GM23248 (cell line): Measurements from ENCODE around the gene PHLDB3.
"Not testable (repeated sequence)": the region's sequence is repeated elsewhere in the genome, so short reads cannot be mapped to it uniquely, and the experiment has no call there.

Experiments used
- EZH2 ChIP-seq: fragments of 200-600 bp; sonication (generic); IDR thresholded peaks from 2 replicates; pipeline ENCODE4 v1.6.1; 2018; ENCODE audit warnings: antibody characterized with exemption, mild to moderate bottlenecking; ENCODE audit not compliant: insufficient read depth, poor library complexity, severe bottlenecking
- EZH2phosphoT487 ChIP-seq: fragments of 200-600 bp; sonication (generic); IDR thresholded peaks from 2 replicates; pipeline ENCODE4 v1.6.1; 2018; ENCODE audit warnings: antibody characterized with exemption, moderate library complexity, mild to moderate bottlenecking, low read depth; ENCODE audit not compliant: insufficient read depth

DNA sequence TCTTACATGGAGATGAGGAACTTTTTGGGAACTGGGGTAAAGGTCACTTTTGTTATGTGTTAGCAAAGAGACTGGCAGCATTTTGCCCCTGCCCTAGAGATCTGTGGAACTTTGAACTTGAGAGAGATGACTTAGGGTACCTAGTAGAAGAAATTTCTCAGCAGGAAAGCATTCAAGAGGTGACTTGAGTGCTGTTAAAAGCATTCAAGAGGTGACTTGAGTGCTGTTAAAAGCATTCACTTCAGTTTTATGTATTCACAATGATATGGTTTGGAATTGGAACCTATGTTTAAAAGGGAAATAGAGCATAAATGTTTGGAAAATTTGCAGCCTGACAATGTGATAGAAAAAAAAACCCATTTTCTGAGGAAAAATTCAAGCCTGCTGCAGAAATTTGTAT is 7.9 kb upstream of the PHLDB3 start:
- TF ChIP-seq EZH2, EZH2phosphoT487: not testable (repeated sequence)
